Nephron progenitor cell (in vitro differentiated cells): ENCODE results near the gene INHA.

Experiments used
- DNase-seq: peaks from one replicate; pipeline ENCODE4 v3.0.0; 2021
- H3K27ac Mint-ChIP-seq: 2 replicates; pipeline ENCODE4 v1.8.0; 2021; ENCODE audit warnings: mild to moderate bottlenecking, moderate library complexity, mixed read lengths
- H3K27me3 Mint-ChIP-seq: 2 replicates; pipeline ENCODE4 v1.8.0; 2021; ENCODE audit warnings: mild to moderate bottlenecking, low read depth, mixed read lengths; ENCODE audit not compliant: poor library complexity
- H3K36me3 Mint-ChIP-seq: 2 replicates; pipeline ENCODE4 v1.8.0; 2021; ENCODE audit warnings: low read depth, mixed read lengths
- H3K4me1 Mint-ChIP-seq: 2 replicates; pipeline ENCODE4 v1.8.0; 2021; ENCODE audit warnings: mixed read lengths
- H3K4me3 Mint-ChIP-seq: 2 replicates; pipeline ENCODE4 v1.8.0; 2021; ENCODE audit warnings: mild to moderate bottlenecking, moderate library complexity, mixed read lengths
- H3K9me3 Mint-ChIP-seq: 2 replicates; pipeline ENCODE4 v1.8.0; 2021; ENCODE audit warnings: mild to moderate bottlenecking, moderate library complexity, mixed read lengths
- CTCF ChIP-seq: fragments of 200-600 bp; sonication (generic); IDR thresholded peaks from 2 replicates; pipeline ENCODE4 v1.5.0; 2021; ENCODE audit warnings: antibody characterized with exemption

INHA gene

DNA sequence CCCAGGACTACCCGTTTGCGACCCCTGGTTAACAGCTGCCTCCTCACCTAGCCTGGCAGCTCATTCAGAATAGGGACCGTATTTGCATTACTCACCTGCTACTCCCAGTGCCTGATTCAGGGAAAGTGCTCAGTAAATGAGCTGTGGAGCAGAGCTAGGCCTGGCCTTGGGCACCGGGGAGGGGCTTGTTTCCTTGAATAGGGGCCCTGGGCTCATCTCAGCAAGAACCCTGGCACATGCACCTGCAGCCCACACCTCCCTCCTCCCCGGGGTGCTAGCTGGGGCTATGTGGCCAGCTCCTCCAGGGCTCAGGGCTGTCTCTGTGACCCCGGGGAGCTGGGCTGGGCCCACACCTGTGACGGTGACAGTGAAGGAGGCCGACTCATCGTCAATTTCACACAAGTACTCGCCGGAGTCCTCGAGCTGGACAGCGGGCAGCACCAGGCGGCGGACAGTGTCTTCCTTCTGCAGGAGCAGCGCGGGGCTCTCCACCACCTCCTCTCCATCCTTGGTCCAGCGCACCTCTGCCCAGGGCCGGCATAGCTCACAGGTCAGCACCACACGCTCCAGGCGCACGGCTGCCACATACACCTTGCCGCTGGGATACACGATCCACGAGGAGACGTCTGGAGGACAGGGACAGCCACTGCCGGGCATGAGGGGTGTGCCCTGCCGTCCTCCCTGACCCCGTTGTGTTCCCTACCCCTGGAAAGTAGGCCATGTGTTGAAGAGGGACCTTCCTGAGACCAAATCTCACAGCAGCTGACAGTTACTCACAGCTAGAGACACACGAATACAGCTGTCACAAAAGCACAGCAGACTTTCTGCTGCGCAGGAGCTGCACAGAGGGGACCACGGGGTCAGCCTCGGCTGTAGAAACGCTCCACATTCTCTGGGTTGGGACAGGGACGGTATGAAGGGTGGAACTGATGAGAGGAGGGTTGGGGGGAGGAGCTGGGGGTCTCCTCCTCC lies 9.8 kb upstream of the INHA start:
- DNase-seq = no peak
- H3K36me3 Mint-ChIP-seq = peaks cover 60% of the 10 kb centered on the region
- H3K27ac Mint-ChIP-seq = no peak overlapping the region
- H3K4me1 Mint-ChIP-seq = peaks cover 29% of the 10 kb centered on the region
- no peaks in the 10 kb centered on the region for H3K9me3 Mint-ChIP-seq
- H3K27me3 Mint-ChIP-seq = peaks cover 3% of the 10 kb centered on the region
- TF ChIP-seq CTCF = no peak
- H3K4me3 Mint-ChIP-seq = no peak overlapping the region

DNA sequence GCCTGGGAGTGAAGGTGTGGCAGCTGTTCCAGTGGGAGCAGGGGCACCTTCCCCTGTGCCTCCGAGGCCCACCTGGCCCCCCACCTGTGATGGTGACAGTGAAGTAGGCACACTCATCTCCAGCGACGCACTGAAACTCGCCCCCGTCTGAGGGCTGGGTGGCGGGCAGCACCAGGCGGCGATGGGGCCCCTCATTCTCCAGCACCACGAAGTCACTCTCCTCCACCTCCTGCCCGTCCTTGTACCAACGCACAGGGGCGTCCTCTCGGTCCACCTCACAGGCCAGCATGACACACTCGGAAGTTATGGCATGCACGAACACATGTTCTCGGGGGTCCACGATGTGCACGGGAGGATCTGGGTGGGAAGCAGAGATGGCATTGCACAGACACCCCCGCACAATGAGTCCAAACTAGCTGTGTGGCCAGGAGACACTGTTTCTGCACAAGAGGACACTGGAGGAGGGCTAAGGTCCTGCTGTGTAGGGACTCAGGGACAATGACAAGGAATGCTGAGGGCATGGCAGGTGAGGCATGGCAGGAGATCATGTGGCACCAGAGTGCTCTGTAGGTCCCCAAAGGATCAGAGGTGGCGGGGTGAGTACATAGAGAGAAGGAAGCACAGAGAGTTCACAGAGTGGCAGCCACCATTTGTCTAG lies 8.7 kb upstream of the INHA start:
- DNase-seq = no peak
- TF ChIP-seq CTCF = no peak
- peak overlapping the region; percentile 65 for H3K27ac Mint-ChIP-seq
- peaks cover 34% of the 10 kb centered on the region for H3K4me1 Mint-ChIP-seq
- H3K36me3 Mint-ChIP-seq = peaks cover 70% of the 10 kb centered on the region
- peaks cover 3% of the 10 kb centered on the region for H3K27me3 Mint-ChIP-seq
- no peaks in the 10 kb centered on the region for H3K9me3 Mint-ChIP-seq
- H3K4me3 Mint-ChIP-seq = no peak overlapping the region

DNA sequence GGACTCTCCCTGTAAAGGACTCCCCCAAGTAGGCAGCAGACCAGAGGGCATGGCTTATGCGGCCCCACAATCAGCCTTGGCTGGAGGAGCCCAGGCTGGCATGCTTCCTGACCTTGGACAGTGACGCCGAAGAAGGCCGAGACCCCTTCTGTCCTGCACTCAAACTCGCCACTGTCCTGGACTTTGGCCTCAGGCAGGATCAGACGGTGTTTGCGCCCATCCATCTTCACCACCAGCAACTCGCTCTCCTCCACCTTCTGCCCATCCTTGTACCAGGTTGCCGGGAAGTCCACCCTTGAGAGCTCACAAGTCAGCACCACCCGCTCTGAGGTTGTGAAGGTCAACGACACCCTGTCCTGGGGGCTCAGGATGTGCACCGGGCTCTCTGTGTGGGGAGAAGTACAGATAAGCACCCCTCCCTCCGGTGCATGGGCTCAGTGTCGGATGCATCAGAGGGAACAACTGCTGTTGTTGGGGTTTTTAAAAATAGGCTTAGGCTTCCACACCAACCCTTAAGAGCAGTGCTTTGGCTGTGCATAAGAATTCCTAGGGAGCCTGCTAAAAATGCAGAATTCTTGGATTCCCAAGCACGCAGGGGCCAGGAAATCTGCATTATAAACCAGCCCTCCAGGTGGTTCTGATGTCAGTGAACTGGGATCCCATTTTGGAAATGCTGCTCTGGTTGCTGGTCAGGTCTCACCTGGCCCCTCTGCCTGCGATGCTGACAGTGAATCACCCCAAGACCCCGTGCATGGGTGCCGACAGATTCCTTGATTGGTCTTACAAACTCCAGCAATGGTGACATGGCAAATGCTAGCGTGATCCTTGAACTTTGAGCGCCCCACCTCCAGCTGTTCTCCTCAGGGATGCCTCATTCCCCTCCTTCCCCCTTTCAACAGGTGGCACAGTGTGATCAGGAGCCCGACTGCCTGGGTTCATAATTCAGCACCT lies 6.7 kb upstream of the INHA start:
- peaks cover 3% of the 10 kb centered on the region for H3K27me3 Mint-ChIP-seq
- H3K36me3 Mint-ChIP-seq = peaks cover 67% of the 10 kb centered on the region
- no peaks in the 10 kb centered on the region for H3K9me3 Mint-ChIP-seq
- no peak for TF ChIP-seq CTCF
- peaks cover 50% of the 10 kb centered on the region for H3K4me1 Mint-ChIP-seq
- no peak for DNase-seq
- no peak overlapping the region for H3K4me3 Mint-ChIP-seq
- H3K27ac Mint-ChIP-seq = no peak overlapping the region

DNA sequence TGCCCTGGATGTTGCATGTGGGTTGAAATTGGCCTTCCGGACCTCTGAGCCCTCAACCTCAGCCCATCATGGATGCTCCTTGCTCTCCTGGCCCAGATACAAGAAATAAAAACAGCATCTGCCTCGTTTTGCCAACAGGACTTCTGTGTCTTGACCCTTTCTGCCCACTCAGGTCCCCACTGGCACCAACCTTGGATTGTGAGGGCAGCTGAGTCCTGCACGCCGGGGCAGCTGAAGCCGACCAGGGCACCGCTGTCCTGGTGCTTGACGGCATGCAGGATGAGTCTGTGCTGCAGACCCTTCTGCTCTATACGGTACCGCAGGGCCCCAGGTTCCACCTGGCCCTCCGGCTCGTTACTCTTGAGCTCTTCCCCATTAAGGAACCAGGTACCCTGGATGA lies 5.5 kb upstream of the INHA start:
- Mint-ChIP-seq H3K9me3 (no peaks in the 10 kb centered on the region), H3K4me3 (no peak overlapping the region), H3K27me3 (peaks cover 3% of the 10 kb centered on the region), H3K27ac (no peak overlapping the region), H3K36me3 (peaks cover 67% of the 10 kb centered on the region), H3K4me1 (peaks cover 40% of the 10 kb centered on the region)
- no peak for TF ChIP-seq CTCF
- no peak for DNase-seq

GRCh38 chr2:219567131-219567530 lies 5.0 kb upstream of the INHA start:
- Mint-ChIP-seq H3K27me3 (peaks cover 3% of the 10 kb centered on the region), H3K4me3 (no peak overlapping the region), H3K4me1 (peaks cover 40% of the 10 kb centered on the region), H3K27ac (no peak overlapping the region), H3K9me3 (no peaks in the 10 kb centered on the region), H3K36me3 (peaks cover 67% of the 10 kb centered on the region)
- DNase-seq = no peak
- no peak for TF ChIP-seq CTCF
